Large intestine (tissue), 3 donors: ENCODE data around the gene DCP2. TPM values are rescaled to one million over a fixed set of nuclear protein-coding genes. Genes with fewer than 3 reads are reported as not detected.
A peak's percentile ranks its signal among the peaks of the same experiment; 100 is the strongest.

ENCODE experiments used
- DNase-seq, 2 donors: peaks; one replicate each; pipeline versions ENCODE4 v3.0.0 to v3.0.0-alpha.2; 2013
- H3K27ac ChIP-seq: one replicate; pipeline ENCODE4 v1.5.1; 2013; ENCODE audit warnings: low read length
- H3K27me3 ChIP-seq: 2 replicates; pipeline ENCODE4 v1.6.1; 2013; ENCODE audit warnings: low read length; ENCODE audit not compliant: control insufficient read depth, insufficient read depth
- H3K36me3 ChIP-seq: 2 replicates; pipeline ENCODE4 v1.6.1; 2013; ENCODE audit warnings: low read length; ENCODE audit not compliant: control insufficient read depth, insufficient read depth
- H3K4me1 ChIP-seq: one replicate; pipeline ENCODE4 v1.6.1; 2013; ENCODE audit warnings: low read length; ENCODE audit not compliant: control insufficient read depth, insufficient read depth
- H3K4me3 ChIP-seq: one replicate; pipeline ENCODE4 v1.5.1; 2013; ENCODE audit warnings: low read length
- H3K9me3 ChIP-seq: one replicate; pipeline ENCODE4 v1.6.1; 2013; ENCODE audit warnings: mild to moderate bottlenecking, low read depth, low read length, moderate library complexity; ENCODE audit not compliant: control insufficient read depth
- WGBS: methylation state at CpG from one replicate; pipeline ENCODE4 v1.1.5; 2013; ENCODE audit warnings: low lambda C conversion rate; ENCODE audit not compliant: insufficient coverage; 5-methylcytosine and 5-hydroxymethylcytosine counted together
- polyA plus RNA-seq: library from polyadenylated mRNA; unstranded; fragments of 120-200 nt; gene quantifications from one replicate; pipeline ENCODE4 v1.2.1, GENCODE V29; 2013

Gene DCP2
- polyA plus RNA-seq, 1 donor: 19.2 TPM

GRCh38 chr5:112979723-112980122 is 3.1 kb downstream of the DCP2 start:
- Histone ChIP-seq H3K9me3 (no peaks in the 10 kb centered on the region), H3K4me1 (no peaks in the 10 kb centered on the region), H3K4me3 (no peak overlapping the region), H3K36me3 (peaks cover 12% of the 10 kb centered on the region), H3K27ac (no peak overlapping the region), H3K27me3 (no peaks in the 10 kb centered on the region)
- no peak for DNase-seq
- WGBS: 85% methylated on average over 3 of the region's 3 CpGs

GRCh38 chr5:112983363-112983762 is 6.8 kb downstream of the DCP2 start:
- no peak for DNase-seq
- Histone ChIP-seq H3K27me3 (no peaks in the 10 kb centered on the region), H3K27ac (no peak overlapping the region), H3K9me3 (no peaks in the 10 kb centered on the region), H3K36me3 (peaks cover 17% of the 10 kb centered on the region), H3K4me3 (no peak overlapping the region), H3K4me1 (no peaks in the 10 kb centered on the region)
- WGBS: 71% methylated on average over 1 of the region's 2 CpGs

- DNase-seq: no peak
- H3K4me1 ChIP-seq: no peaks in the 10 kb centered on the region
- H3K9me3 ChIP-seq: no peaks in the 10 kb centered on the region
- H3K27me3 ChIP-seq: no peaks in the 10 kb centered on the region
- WGBS: 97% methylated on average over 3 of the region's 4 CpGs
- H3K4me3 ChIP-seq: no peak overlapping the region
- peaks cover 23% of the 10 kb centered on the region for H3K36me3 ChIP-seq
- H3K27ac ChIP-seq: no peak overlapping the region
Observed at GRCh38 chr5:112986224-112986623, 9.6 kb downstream of the DCP2 start.

- no peak overlapping the region for H3K4me3 ChIP-seq
- peak; percentile 39 to 43 for DNase-seq
- no peaks in the 10 kb centered on the region for H3K4me1 ChIP-seq
- H3K27ac ChIP-seq: no peak overlapping the region
- no peaks in the 10 kb centered on the region for H3K27me3 ChIP-seq
- H3K9me3 ChIP-seq: no peaks in the 10 kb centered on the region
- peaks cover 26% of the 10 kb centered on the region for H3K36me3 ChIP-seq
- 12% methylated on average over 5 of the region's 7 CpGs for WGBS
Observed at GRCh38 chr5:112995764-112996618, 19.4 kb downstream of the DCP2 start.

GRCh38 chr5:112996830-112997374 is 20.3 kb downstream of the DCP2 start:
- H3K4me3 ChIP-seq: no peak overlapping the region
- no peaks in the 10 kb centered on the region for H3K27me3 ChIP-seq
- DNase-seq: no peak
- H3K9me3 ChIP-seq: no peaks in the 10 kb centered on the region
- H3K4me1 ChIP-seq: no peaks in the 10 kb centered on the region
- peaks cover 27% of the 10 kb centered on the region for H3K36me3 ChIP-seq
- no peak overlapping the region for H3K27ac ChIP-seq
- 100% methylated on average over 3 of the region's 4 CpGs for WGBS

- no peaks in the 10 kb centered on the region for H3K27me3 ChIP-seq
- H3K4me3 ChIP-seq: no peak overlapping the region
- H3K9me3 ChIP-seq: no peaks in the 10 kb centered on the region
- WGBS: no CpG with 5 or more reads among the region's 4 CpGs
- H3K27ac ChIP-seq: no peak overlapping the region
- H3K36me3 ChIP-seq: peaks cover 33% of the 10 kb centered on the region
- no peak for DNase-seq
- no peaks in the 10 kb centered on the region for H3K4me1 ChIP-seq
Observed at GRCh38 chr5:112998296-112998695, 21.7 kb downstream of the DCP2 start.

- no peak overlapping the region for H3K27ac ChIP-seq
- DNase-seq: no peak
- peaks cover 44% of the 10 kb centered on the region for H3K36me3 ChIP-seq
- no peak overlapping the region for H3K4me3 ChIP-seq
- H3K27me3 ChIP-seq: no peaks in the 10 kb centered on the region
- no CpG with 5 or more reads among the region's 2 CpGs for WGBS
- H3K9me3 ChIP-seq: no peaks in the 10 kb centered on the region
- no peaks in the 10 kb centered on the region for H3K4me1 ChIP-seq
Observed at GRCh38 chr5:113000466-113000865, 23.9 kb downstream of the DCP2 start.

GRCh38 chr5:113002423-113002822 is 25.8 kb downstream of the DCP2 start:
- Histone ChIP-seq H3K27me3 (no peaks in the 10 kb centered on the region), H3K36me3 (peaks cover 49% of the 10 kb centered on the region)
- no CpG with 5 or more reads among the region's 5 CpGs for WGBS

GRCh38 chr5:113003763-113004162 is 27.2 kb downstream of the DCP2 start:
- Histone ChIP-seq H3K4me1 (no peaks in the 10 kb centered on the region), H3K9me3 (no peaks in the 10 kb centered on the region), H3K4me3 (no peak overlapping the region), H3K27me3 (no peaks in the 10 kb centered on the region), H3K36me3 (peaks cover 54% of the 10 kb centered on the region), H3K27ac (no peak overlapping the region)
- DNase-seq: no peak
- 75% methylated on average over 1 of the region's 3 CpGs for WGBS

More at GRCh38 chr5:113002423-113002822, 25.8 kb downstream of the DCP2 start:
- no peak overlapping the region for H3K4me3 ChIP-seq
- no peak for DNase-seq
- no peak overlapping the region for H3K27ac ChIP-seq
- no peaks in the 10 kb centered on the region for H3K9me3 ChIP-seq
- H3K4me1 ChIP-seq: no peaks in the 10 kb centered on the region

GRCh38 chr5:113005454-113005853 is 28.9 kb downstream of the DCP2 start:
- WGBS: 100% methylated on average over 1 of the region's 1 CpG
- H3K36me3 ChIP-seq: peaks cover 57% of the 10 kb centered on the region
- no peak overlapping the region for H3K27ac ChIP-seq
- no peak overlapping the region for H3K4me3 ChIP-seq
- H3K4me1 ChIP-seq: no peaks in the 10 kb centered on the region
- H3K9me3 ChIP-seq: no peaks in the 10 kb centered on the region
- no peak for DNase-seq
- no peaks in the 10 kb centered on the region for H3K27me3 ChIP-seq
